HG02938 (cell line): ENCODE results near the gene APEH.
"Not testable (repeated sequence)": the region's sequence is repeated elsewhere in the genome, so short reads cannot be mapped to it uniquely, and the experiment has no call there.

Source experiments
- ATAC-seq: cut with Tn5 transposase; IDR thresholded peaks from one replicate; pipeline ENCODE4 v1.9.1; 2021; ENCODE audit warnings: mild to moderate bottlenecking, moderate library complexity; ENCODE audit not compliant: unreplicated experiment

The APEH gene

GRCh38 chr3:49689046-49689907 is 15.1 kb downstream of the APEH start, which contains the start of the genes MST1 and RNF123:
TSS of gene MST1 (minus strand) at chr3:49689474. CDS start at chr3:49688691, 783 bp downstream.
TSS of gene RNF123 (plus strand) at chr3:49689557. CDS start at chr3:49691166, 1,609 bp downstream.
- peak; percentile 56 for ATAC-seq

- ATAC-seq = not testable (repeated sequence)
Observed at GRCh38 chr3:49689908-49690624, 15.9 kb downstream of the APEH start.

- ATAC-seq = not testable (repeated sequence)
Observed at GRCh38 chr3:49690856-49691255, 16.7 kb downstream of the APEH start.

- not testable (repeated sequence) for ATAC-seq
Observed at GRCh38 chr3:49691481-49691880, 17.3 kb downstream of the APEH start.

GRCh38 chr3:49694409-49695070 is 20.4 kb downstream of the APEH start:
- ATAC-seq = not testable (repeated sequence)

GRCh38 chr3:49695350-49696015 is 21.3 kb downstream of the APEH start:
- ATAC-seq = not testable (repeated sequence)

GRCh38 chr3:49699281-49699979 is 25.3 kb downstream of the APEH start:
- no peak for ATAC-seq

- no peak for ATAC-seq
Observed at GRCh38 chr3:49700014-49700413, 25.9 kb downstream of the APEH start.

GRCh38 chr3:49700453-49701128 is 26.4 kb downstream of the APEH start:
- ATAC-seq = no peak

- ATAC-seq = no peak
Observed at GRCh38 chr3:49701388-49702077, 27.4 kb downstream of the APEH start.

GRCh38 chr3:49702672-49703071 is 28.5 kb downstream of the APEH start:
- no peak for ATAC-seq

GRCh38 chr3:49703443-49703927 is 29.3 kb downstream of the APEH start:
- no peak for ATAC-seq

- no peak for ATAC-seq
Observed at GRCh38 chr3:49703956-49704355, 29.8 kb downstream of the APEH start.

- no peak for ATAC-seq
Observed at GRCh38 chr3:49704629-49705028, 30.5 kb downstream of the APEH start.

- no peak for ATAC-seq
Observed at GRCh38 chr3:49705390-49705960, 31.3 kb downstream of the APEH start.

- ATAC-seq = no peak
Observed at GRCh38 chr3:49706456-49707112, 32.4 kb downstream of the APEH start.

GRCh38 chr3:49707113-49707480 is 32.9 kb downstream of the APEH start:
- no peak for ATAC-seq

- no peak for ATAC-seq
Observed at GRCh38 chr3:49709852-49710251, 35.7 kb downstream of the APEH start.
